ENCODE results near the gene PI16.

Gene PI16

DNA sequence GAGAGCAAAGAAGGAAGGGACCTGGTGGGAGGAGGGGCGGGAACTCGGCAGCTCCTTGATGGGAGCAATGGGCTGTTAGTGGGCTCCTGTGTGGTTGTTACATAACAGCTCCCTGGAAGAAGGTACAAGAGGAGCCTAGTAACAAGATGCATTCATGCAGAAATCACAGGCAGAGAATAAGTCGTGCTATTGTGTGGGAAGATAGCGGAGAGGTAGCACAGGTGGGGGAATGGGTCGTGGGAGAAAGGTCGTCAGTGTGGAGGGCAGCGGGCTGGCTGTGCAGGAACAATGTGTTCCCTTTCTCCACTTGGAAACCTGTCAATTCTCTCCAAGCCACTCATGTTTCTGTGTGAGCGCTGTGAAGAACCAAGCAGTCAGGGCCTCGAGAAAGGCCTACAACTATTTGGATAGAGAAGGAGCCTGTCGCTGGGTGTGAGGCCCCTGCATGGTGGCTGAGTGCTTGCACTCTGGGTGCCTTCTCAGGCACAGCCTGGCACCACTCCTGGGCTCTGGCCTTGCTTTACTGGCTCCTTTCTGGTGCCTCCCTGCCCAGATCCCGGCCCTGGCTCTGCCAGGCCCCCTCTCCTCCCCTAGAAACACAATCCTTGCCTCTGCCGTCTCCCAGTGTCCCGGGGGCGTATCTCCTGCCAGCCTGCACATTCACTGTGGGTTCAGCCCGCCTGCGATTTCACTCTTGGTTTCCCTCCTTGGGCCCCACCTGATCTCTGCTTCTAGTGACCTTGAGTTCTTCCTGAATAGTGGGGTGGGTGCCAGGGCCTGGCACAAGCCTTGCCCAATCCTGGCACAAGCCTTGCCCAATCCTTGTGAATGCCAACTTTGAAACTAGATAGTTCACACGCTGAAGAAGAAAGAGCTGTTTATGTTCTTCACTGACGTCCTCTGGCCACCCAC lies 43.5 kb downstream of the PI16 start:
- no peak for DNase-seq (ENCODE audit: low read depth in 1 of 2, low spot score in 1 of 2)
- TF ChIP-seq POLR2AphosphoS5 (IDR thresholded peaks at IDR 0.05; ENCODE audit: low read depth) (no peak), SPI1 (IDR thresholded peaks at IDR 0.05; ENCODE audit: borderline replicate concordance, low read depth) (no peak), GABPA (IDR thresholded peaks at IDR 0.05; ENCODE audit: low read depth) (no peak)
- TF ChIP-seq, protein P1, sequence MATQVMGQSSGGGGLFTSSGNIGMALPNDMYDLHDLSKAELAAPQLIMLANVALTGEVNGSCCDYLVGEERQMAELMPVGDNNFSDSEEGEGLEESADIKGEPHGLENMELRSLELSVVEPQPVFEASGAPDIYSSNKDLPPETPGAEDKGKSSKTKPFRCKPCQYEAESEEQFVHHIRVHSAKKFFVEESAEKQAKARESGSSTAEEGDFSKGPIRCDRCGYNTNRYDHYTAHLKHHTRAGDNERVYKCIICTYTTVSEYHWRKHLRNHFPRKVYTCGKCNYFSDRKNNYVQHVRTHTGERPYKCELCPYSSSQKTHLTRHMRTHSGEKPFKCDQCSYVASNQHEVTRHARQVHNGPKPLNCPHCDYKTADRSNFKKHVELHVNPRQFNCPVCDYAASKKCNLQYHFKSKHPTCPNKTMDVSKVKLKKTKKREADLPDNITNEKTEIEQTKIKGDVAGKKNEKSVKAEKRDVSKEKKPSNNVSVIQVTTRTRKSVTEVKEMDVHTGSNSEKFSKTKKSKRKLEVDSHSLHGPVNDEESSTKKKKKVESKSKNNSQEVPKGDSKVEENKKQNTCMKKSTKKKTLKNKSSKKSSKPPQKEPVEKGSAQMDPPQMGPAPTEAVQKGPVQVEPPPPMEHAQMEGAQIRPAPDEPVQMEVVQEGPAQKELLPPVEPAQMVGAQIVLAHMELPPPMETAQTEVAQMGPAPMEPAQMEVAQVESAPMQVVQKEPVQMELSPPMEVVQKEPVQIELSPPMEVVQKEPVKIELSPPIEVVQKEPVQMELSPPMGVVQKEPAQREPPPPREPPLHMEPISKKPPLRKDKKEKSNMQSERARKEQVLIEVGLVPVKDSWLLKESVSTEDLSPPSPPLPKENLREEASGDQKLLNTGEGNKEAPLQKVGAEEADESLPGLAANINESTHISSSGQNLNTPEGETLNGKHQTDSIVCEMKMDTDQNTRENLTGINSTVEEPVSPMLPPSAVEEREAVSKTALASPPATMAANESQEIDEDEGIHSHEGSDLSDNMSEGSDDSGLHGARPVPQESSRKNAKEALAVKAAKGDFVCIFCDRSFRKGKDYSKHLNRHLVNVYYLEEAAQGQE (IDR thresholded peaks at IDR 0.05; ENCODE audit: insufficient replicate concordance, low read depth) = no peak
- TF ChIP-seq, protein P2, sequence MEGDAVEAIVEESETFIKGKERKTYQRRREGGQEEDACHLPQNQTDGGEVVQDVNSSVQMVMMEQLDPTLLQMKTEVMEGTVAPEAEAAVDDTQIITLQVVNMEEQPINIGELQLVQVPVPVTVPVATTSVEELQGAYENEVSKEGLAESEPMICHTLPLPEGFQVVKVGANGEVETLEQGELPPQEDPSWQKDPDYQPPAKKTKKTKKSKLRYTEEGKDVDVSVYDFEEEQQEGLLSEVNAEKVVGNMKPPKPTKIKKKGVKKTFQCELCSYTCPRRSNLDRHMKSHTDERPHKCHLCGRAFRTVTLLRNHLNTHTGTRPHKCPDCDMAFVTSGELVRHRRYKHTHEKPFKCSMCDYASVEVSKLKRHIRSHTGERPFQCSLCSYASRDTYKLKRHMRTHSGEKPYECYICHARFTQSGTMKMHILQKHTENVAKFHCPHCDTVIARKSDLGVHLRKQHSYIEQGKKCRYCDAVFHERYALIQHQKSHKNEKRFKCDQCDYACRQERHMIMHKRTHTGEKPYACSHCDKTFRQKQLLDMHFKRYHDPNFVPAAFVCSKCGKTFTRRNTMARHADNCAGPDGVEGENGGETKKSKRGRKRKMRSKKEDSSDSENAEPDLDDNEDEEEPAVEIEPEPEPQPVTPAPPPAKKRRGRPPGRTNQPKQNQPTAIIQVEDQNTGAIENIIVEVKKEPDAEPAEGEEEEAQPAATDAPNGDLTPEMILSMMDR (IDR thresholded peaks at IDR 0.05; ENCODE audit: insufficient read depth, low read length) = no peak
- Histone ChIP-seq H3K27me3 (ENCODE audit: insufficient read depth, poor library complexity, severe bottlenecking) (no peaks in the 10 kb centered on the region), H3K27ac (replicated peaks) (no peak overlapping the region), H3K4me3 (replicated peaks; ENCODE audit: insufficient read depth, low read length) (no peak overlapping the region)

- Histone ChIP-seq H3K27me3 (ENCODE audit: insufficient read depth, poor library complexity, severe bottlenecking) (no peaks in the 10 kb centered on the region), H3K4me3 (replicated peaks; ENCODE audit: insufficient read depth, low read length) (no peak overlapping the region), H3K27ac (replicated peaks) (no peak overlapping the region)
- no peak for TF ChIP-seq POLR2AphosphoS5 (IDR thresholded peaks at IDR 0.05; ENCODE audit: low read depth)
- TF ChIP-seq, protein P2 (IDR thresholded peaks at IDR 0.05; ENCODE audit: insufficient read depth, low read length) = no peak
- TF ChIP-seq, protein P1 (IDR thresholded peaks at IDR 0.05; ENCODE audit: insufficient replicate concordance, low read depth) = no peak
- no peak for TF ChIP-seq SPI1 (IDR thresholded peaks at IDR 0.05; ENCODE audit: borderline replicate concordance, low read depth)
- no peak for TF ChIP-seq GABPA (IDR thresholded peaks at IDR 0.05; ENCODE audit: low read depth)
- no peak for DNase-seq (ENCODE audit: low read depth in 1 of 2, low spot score in 1 of 2)
These were observed 44.1 kb downstream of the PI16 start for GRCh38 chr6:36998723-36999038.

GRCh38 chr6:36999061-36999750 lies 44.7 kb downstream of the PI16 start:
- H3K27me3 ChIP-seq (ENCODE audit: insufficient read depth, poor library complexity, severe bottlenecking) = no peaks in the 10 kb centered on the region
- TF ChIP-seq, protein P2 (IDR thresholded peaks at IDR 0.05; ENCODE audit: insufficient read depth, low read length) = no peak
- TF ChIP-seq GABPA (IDR thresholded peaks at IDR 0.05; ENCODE audit: low read depth) (no peak), POLR2AphosphoS5 (IDR thresholded peaks at IDR 0.05; ENCODE audit: low read depth) (no peak)
- TF ChIP-seq, protein P1 (IDR thresholded peaks at IDR 0.05; ENCODE audit: insufficient replicate concordance, low read depth) = no peak

More at GRCh38 chr6:36999061-36999750, 44.7 kb downstream of the PI16 start:
- no peak for DNase-seq (ENCODE audit: low read depth in 1 of 2, low spot score in 1 of 2)
- no peak overlapping the region for H3K27ac ChIP-seq (replicated peaks)
- no peak overlapping the region for H3K4me3 ChIP-seq (replicated peaks; ENCODE audit: insufficient read depth, low read length)
